NCI-H2107 treated with DMSO at 0.1 percent for 48 hours (cell line): ENCODE measurements around the gene REEP3.
"Not testable (repeated sequence)": the region's sequence is repeated elsewhere in the genome, so short reads cannot be mapped to it uniquely, and the experiment has no call there.

Source experiments
- DNase-seq: peaks from one replicate; lab custom pipeline; 2025; ENCODE audit not compliant: unreplicated experiment; lab: John Stamatoyannopoulos, UW

REEP3 gene

GRCh38 chr10:63547628-63548360, 26.6 kb downstream of the REEP3 start:
- DNase-seq: no peak

- DNase-seq: no peak
These were observed 27.7 kb downstream of the REEP3 start for GRCh38 chr10:63548860-63549259.

- no peak for DNase-seq
These were observed 28.6 kb downstream of the REEP3 start for GRCh38 chr10:63549810-63550209.

- DNase-seq: no peak
These were observed 31.8 kb downstream of the REEP3 start for GRCh38 chr10:63553031-63553430.

GRCh38 chr10:63553473-63553872, 32.3 kb downstream of the REEP3 start:
- DNase-seq: no peak

- DNase-seq: no peak
These were observed 33.5 kb downstream of the REEP3 start for GRCh38 chr10:63554657-63555056.

- no peak for DNase-seq
These were observed 34.1 kb downstream of the REEP3 start for GRCh38 chr10:63555330-63555729.

- no peak for DNase-seq
These were observed 37.1 kb downstream of the REEP3 start for GRCh38 chr10:63558132-63558784.

GRCh38 chr10:63561341-63561740, 40.1 kb downstream of the REEP3 start:
- no peak for DNase-seq

GRCh38 chr10:63562391-63562790, 41.2 kb downstream of the REEP3 start:
- DNase-seq: no peak

GRCh38 chr10:63562857-63563256, 41.7 kb downstream of the REEP3 start:
- DNase-seq: no peak

GRCh38 chr10:63563623-63564022, 42.4 kb downstream of the REEP3 start:
- no peak for DNase-seq

- DNase-seq: not testable (repeated sequence)
These were observed 43.5 kb downstream of the REEP3 start for GRCh38 chr10:63564731-63565130.

- DNase-seq: no peak
These were observed 52.0 kb downstream of the REEP3 start for GRCh38 chr10:63573068-63573697.

- no peak for DNase-seq
These were observed 52.8 kb downstream of the REEP3 start for GRCh38 chr10:63574011-63574410.

- no peak for DNase-seq
These were observed 55.3 kb downstream of the REEP3 start for GRCh38 chr10:63576501-63576900.

- no peak for DNase-seq
These were observed 57.3 kb downstream of the REEP3 start for GRCh38 chr10:63578501-63578900.

GRCh38 chr10:63579371-63580014, 58.3 kb downstream of the REEP3 start:
- DNase-seq: no peak

GRCh38 chr10:63582690-63583089, 61.5 kb downstream of the REEP3 start:
- DNase-seq: no peak

- DNase-seq: no peak
These were observed 62.2 kb downstream of the REEP3 start for GRCh38 chr10:63583397-63583796.

- no peak for DNase-seq
These were observed 62.9 kb downstream of the REEP3 start for GRCh38 chr10:63583909-63584724.
